HCT116 (cell line): ENCODE results near the gene MYO10.

Experiments
- EZH2phosphoT487 ChIP-seq: fragments of 200-600 bp; IDR thresholded peaks from 2 replicates; pipeline ENCODE4 v1.6.1; 2018; ENCODE audit warnings: antibody characterized with exemption, borderline replicate concordance
- POLR2A ChIP-seq: IDR thresholded peaks from 2 replicates; pipeline ENCODE4 v1.7.0; 2011; ENCODE audit warnings: borderline replicate concordance; ENCODE audit not compliant: insufficient read depth, insufficient read length; ENCODE audit errors: extremely low read depth
- TCF7L2 ChIP-seq: IDR thresholded peaks from 2 replicates; pipeline ENCODE4 v1.7.0; 2011; ENCODE audit warnings: borderline replicate concordance, inconsistent platforms; ENCODE audit not compliant: insufficient read depth, insufficient read length; ENCODE audit errors: extremely low read depth
- YY1 ChIP-seq: IDR thresholded peaks from 2 replicates; pipeline ENCODE4 v1.6.1; 2011; ENCODE audit warnings: low read length, low read depth, moderate library complexity, mild to moderate bottlenecking; ENCODE audit not compliant: insufficient replicate concordance; ENCODE audit errors: extremely low read depth
- TF ChIP-seq, protein P1 (sequence below): IDR thresholded peaks from 2 replicates; pipeline ENCODE4 v1.6.1; 2012
- TF ChIP-seq, protein P2 (sequence below), 3 experiments: fragments of 200-600 bp in 1 of 3; sonication (generic) in 1 of 3; IDR thresholded peaks in 2 of 3; conservative IDR thresholded peaks in 1 of 3; 2 replicates each; pipeline ENCODE4 v1.5.1; 2012 to 2017; ENCODE audit warnings: low read depth in 2 of 3, low read length in 2 of 3, antibody characterized with exemption in 1 of 3, borderline replicate concordance in 1 of 3, control low read depth in 1 of 3, mild to moderate bottlenecking in 1 of 3, mixed read lengths in 1 of 3, mixed run types in 1 of 3, moderate library complexity in 1 of 3; ENCODE audit not compliant: insufficient read depth in 1 of 3

DNA sequence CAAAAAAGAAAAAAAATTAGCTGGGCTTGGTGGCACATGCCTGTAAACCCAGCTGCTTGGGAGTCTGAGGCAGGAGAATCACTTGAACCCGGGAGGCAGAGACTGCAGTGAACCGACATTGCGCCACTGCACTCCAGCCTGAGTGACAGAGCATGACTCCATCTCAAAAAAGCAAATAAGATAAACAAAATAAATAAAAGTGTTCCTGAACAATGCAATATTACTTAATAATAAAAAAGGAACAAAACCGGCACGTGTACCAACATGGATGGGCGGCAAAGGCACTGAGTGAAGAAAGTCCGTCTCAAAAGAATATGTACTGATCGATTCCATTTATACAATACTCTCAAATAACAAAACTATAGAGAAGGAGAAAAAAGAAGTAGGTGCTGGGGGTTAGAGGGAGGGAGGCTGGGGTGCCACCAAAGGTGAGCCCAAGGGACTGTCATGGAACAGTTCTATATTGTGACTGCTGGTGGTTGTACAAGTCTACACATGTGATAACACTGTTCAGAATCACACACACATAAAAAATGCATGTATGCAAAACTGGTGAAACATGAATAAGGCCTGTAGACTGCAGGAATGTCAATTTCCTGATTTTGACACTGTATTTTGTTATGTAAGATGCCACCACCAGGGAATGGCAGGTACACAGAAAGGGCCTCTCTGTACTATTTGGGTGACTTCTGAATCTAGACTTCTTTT is 15.8 kb downstream of the MYO10 start:
- no peak for TF ChIP-seq POLR2A
- TF ChIP-seq, protein P1, sequence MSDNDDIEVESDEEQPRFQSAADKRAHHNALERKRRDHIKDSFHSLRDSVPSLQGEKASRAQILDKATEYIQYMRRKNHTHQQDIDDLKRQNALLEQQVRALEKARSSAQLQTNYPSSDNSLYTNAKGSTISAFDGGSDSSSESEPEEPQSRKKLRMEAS, result no peak
- TF ChIP-seq, protein P2, sequence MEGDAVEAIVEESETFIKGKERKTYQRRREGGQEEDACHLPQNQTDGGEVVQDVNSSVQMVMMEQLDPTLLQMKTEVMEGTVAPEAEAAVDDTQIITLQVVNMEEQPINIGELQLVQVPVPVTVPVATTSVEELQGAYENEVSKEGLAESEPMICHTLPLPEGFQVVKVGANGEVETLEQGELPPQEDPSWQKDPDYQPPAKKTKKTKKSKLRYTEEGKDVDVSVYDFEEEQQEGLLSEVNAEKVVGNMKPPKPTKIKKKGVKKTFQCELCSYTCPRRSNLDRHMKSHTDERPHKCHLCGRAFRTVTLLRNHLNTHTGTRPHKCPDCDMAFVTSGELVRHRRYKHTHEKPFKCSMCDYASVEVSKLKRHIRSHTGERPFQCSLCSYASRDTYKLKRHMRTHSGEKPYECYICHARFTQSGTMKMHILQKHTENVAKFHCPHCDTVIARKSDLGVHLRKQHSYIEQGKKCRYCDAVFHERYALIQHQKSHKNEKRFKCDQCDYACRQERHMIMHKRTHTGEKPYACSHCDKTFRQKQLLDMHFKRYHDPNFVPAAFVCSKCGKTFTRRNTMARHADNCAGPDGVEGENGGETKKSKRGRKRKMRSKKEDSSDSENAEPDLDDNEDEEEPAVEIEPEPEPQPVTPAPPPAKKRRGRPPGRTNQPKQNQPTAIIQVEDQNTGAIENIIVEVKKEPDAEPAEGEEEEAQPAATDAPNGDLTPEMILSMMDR (IDR thresholded peaks at IDR 0.05 in 2 of 3, conservative IDR thresholded peaks at IDR 0.05 in 1 of 3; ENCODE audit: borderline replicate concordance in 1 of 3, insufficient read depth in 1 of 3, low read depth in 2 of 3, low read length in 2 of 3), result no peak
- TF ChIP-seq TCF7L2, result no peak
- TF ChIP-seq EZH2phosphoT487, result no peak
- no peak for TF ChIP-seq YY1
